Left lung (tissue), 10 donors: ENCODE measurements around the gene ZNF74. TPM values are rescaled to one million over a fixed set of nuclear protein-coding genes. Genes with fewer than 3 reads are reported as not detected.

Source experiments
- ATAC-seq: fragments of 200-7000 bp; cut with Tn5 transposase; one replicate; pipeline ENCODE4 v1.9.1; 2020; ENCODE audit warnings: moderate library complexity
- DNase-seq, 4 donors: peaks; one replicate each; pipeline ENCODE4 v3.0.0-alpha.2; 2013 to 2020
- H3K27ac ChIP-seq, 2 donors: fragments of 200-600 bp; sonication (generic) in 1 of 2; one replicate each; pipeline versions ENCODE4 v1.5.0 to v1.8.0; 2020 to 2021
- H3K27me3 ChIP-seq, 2 donors: fragments of 200-600 bp; sonication (generic) in 1 of 2; one replicate each; pipeline versions ENCODE4 v1.5.0 to v1.8.0; 2020 to 2021
- H3K36me3 ChIP-seq, 2 donors: fragments of 200-600 bp; sonication (generic) in 1 of 2; one replicate each; pipeline versions ENCODE4 v1.5.0 to v1.8.0; 2020 to 2021
- H3K4me1 ChIP-seq, 2 donors: fragments of 200-600 bp; one replicate each; pipeline ENCODE4 v1.8.0; 2021
- H3K4me3 ChIP-seq, 2 donors: fragments of 200-600 bp; sonication (generic) in 1 of 2; one replicate each; pipeline versions ENCODE4 v1.5.0 to v1.8.0; 2020 to 2021; ENCODE audit warnings: mild to moderate bottlenecking in 1 of 2
- H3K9me3 ChIP-seq, 2 donors: fragments of 200-600 bp; sonication (generic) in 1 of 2; one replicate each; pipeline versions ENCODE4 v1.5.0 to v1.8.0; 2020 to 2021
- intact Hi-C, 2 donors: fragments of 100-400 bp; cut with DNase I; formaldehyde crosslinking; loops; one replicate each; pipeline versions ENCODE4 v1.11.2 to v1.14.2; 2022
- polyA plus RNA-seq, 6 donors: library from polyadenylated mRNA; unstranded; fragments of 120-200 nt; gene quantifications; one replicate each; pipeline ENCODE4 v1.2.1, GENCODE V29; 2013; ENCODE audit not compliant: insufficient read length in 6 of 6
- total RNA-seq, 2 donors: library from RNA; stranded (reverse); fragmentation: NEBNext Ultra II Directional; extraction: Animal tissue kit (Norgen Biotek cat#: 25700); gene quantifications; one replicate each; pipeline ENCODE4 v1.2.1, GENCODE V29; 2021
- TF ChIP-seq, protein P1 (sequence below), 2 donors: fragments of 200-600 bp; sonication (generic) in 1 of 2; IDR thresholded peaks; one replicate each; pipeline versions ENCODE4 v1.5.0 to v1.8.0; 2021; ENCODE audit warnings: antibody characterized with exemption in 2 of 2
- donor health status: DM: no; HTN: yes; CAD: no.
- donor health status: DM: no; HTN: no; CAD: no.

The ZNF74 gene
- total and polyA plus RNA-seq, 8 donors = 11.0 to 22.6 (median 19.9) TPM

DNA sequence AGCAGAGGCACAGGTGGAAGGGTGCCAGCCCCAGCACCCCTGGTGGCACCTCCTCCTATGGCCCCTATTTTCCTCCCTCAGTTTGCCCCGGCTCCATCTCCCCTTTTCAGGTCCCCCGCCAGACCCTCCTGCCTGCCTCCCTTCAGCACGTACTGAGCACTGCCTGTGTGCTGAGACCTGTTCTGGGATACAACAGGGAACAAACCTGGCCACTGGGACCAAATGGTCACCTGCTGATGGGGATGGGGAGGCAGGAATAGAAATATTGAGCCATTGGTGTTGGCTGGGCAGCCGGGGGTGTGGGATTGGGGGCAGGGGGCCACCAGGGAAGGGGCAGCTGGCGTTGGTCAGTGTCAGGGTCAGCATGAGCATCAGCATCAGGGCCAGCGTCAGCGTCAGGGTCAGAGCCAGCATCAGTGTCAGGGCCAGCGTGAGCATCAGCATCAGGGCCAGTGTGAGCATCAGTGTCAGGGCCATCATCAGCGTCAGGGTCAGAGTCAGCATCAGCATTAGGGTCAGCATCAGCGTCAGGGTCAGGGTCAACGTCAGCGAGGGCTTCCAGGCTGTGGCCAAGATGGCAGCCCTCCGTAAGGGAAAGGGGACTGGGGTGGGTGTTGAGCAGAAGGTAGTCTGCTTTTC lies 7.5 kb downstream of the ZNF74 start:
- H3K4me1 ChIP-seq = peaks cover under 1 to 3% of the 10 kb centered on the region in 2 donors
- TF ChIP-seq, protein P1, sequence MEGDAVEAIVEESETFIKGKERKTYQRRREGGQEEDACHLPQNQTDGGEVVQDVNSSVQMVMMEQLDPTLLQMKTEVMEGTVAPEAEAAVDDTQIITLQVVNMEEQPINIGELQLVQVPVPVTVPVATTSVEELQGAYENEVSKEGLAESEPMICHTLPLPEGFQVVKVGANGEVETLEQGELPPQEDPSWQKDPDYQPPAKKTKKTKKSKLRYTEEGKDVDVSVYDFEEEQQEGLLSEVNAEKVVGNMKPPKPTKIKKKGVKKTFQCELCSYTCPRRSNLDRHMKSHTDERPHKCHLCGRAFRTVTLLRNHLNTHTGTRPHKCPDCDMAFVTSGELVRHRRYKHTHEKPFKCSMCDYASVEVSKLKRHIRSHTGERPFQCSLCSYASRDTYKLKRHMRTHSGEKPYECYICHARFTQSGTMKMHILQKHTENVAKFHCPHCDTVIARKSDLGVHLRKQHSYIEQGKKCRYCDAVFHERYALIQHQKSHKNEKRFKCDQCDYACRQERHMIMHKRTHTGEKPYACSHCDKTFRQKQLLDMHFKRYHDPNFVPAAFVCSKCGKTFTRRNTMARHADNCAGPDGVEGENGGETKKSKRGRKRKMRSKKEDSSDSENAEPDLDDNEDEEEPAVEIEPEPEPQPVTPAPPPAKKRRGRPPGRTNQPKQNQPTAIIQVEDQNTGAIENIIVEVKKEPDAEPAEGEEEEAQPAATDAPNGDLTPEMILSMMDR (IDR thresholded peaks at IDR 0.05) = no peak
- no peaks in the 10 kb centered on the region for H3K27me3 ChIP-seq
- no peak overlapping the region for H3K4me3 ChIP-seq
- DNase-seq (no peak), ATAC-seq (no peak)
- peaks cover 0 to 27% of the 10 kb centered on the region in 2 donors for H3K36me3 ChIP-seq
- H3K9me3 ChIP-seq = no peaks in the 10 kb centered on the region
- no peak overlapping the region for H3K27ac ChIP-seq
- intact Hi-C loops = no loop called here

DNA sequence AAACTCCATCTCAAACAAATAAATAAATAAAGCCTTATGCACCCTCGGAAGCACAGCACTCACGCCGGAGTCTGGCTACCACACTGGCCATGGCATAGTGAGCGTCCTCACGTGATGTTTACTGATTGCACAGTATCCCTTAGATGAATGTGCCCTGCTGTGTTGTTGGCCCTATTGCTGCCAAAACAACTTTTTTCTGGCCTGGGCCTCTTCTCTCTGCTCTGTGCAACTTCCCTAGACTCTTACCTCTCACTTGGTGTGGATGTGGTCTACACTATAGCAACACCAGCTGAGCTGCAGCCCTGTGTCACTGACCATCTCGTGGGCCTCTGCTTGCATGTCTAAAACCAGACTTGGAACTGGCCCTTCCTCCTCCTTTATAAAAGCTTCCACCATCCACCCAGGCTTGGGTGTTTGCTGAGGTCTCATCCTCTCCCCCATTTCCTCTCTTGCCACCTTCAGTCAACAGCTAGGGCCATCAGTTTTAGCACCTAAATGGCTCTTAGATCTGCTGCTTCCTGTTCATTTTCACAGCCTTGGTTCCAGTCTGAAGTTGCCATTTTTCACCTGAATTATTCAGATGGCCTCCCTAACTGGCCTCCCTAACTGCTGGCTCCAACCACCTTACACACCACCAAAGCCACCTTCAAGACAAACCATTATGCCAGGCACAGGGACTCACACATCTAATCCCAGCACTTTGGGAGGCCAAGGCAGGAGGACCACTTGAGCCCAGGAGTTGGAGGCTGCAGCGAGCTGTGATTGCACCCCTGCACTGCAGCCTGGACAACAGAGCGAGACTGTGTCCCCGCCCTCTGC lies 9.2 kb downstream of the ZNF74 start:
- intact Hi-C loops = no loop called here
- ATAC-seq = no peak
- no peak overlapping the region for H3K4me3 ChIP-seq
- no peak overlapping the region for H3K27ac ChIP-seq
- H3K36me3 ChIP-seq = peaks cover 0 to 40% of the 10 kb centered on the region in 2 donors
- DNase-seq = no peak
- H3K27me3 ChIP-seq = no peaks in the 10 kb centered on the region
- no peaks in the 10 kb centered on the region for H3K9me3 ChIP-seq
- TF ChIP-seq, protein P1 (IDR thresholded peaks at IDR 0.05) = no peak
- no peaks in the 10 kb centered on the region for H3K4me1 ChIP-seq

DNA sequence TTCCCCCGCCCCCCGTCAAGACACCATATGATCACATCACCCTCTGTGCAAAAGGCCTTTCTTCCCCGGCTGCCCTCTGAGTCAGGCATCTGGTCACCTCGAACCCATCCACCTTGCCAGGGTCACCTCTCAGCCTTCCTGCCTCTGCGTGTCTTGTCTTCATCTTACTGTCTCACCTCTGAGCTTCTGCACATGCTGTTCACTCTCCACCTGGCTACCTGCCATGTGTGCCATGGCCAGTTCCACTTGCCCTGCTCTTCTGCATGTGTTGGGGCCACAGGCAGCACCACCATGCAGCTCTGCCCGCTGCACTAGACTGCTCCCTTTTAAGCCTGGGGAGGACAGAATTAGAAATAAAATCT lies 9.8 kb downstream of the ZNF74 start:
- Histone ChIP-seq H3K4me1 (no peaks in the 10 kb centered on the region), H3K9me3 (no peaks in the 10 kb centered on the region), H3K36me3 (peaks cover 0 to 40% of the 10 kb centered on the region in 2 donors), H3K27me3 (no peaks in the 10 kb centered on the region), H3K4me3 (no peak overlapping the region), H3K27ac (no peak overlapping the region)
- ATAC-seq (no peak), DNase-seq (no peak)
- TF ChIP-seq, protein P1 (IDR thresholded peaks at IDR 0.05) = no peak
- intact Hi-C loops = no loop called here

DNA sequence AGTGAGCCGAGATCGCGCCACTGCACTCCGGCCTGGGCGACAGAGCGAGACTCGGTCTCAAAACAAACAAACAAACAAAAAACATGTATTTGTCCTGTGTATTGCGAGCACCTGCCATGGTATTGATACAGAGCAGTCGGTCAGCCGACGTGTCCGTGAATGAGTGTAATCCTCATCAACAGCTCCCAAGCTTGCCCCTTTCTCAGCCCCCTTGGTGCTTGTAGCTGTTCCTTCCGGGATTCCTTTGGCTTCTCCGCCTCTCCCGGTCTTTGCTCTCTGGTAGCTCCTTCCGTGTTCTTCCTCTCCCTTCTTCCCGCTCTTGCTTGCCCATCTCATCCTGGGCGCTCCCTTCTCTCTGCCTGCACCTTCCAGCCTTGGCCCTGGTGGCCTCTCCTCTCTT lies 10.9 kb downstream of the ZNF74 start:
- intact Hi-C loops = no loop called here
- no peaks in the 10 kb centered on the region for H3K9me3 ChIP-seq
- peaks cover 0 to 40% of the 10 kb centered on the region in 2 donors for H3K36me3 ChIP-seq
- ATAC-seq = no peak
- no peaks in the 10 kb centered on the region for H3K4me1 ChIP-seq
- no peak overlapping the region for H3K4me3 ChIP-seq
- TF ChIP-seq, protein P1 (IDR thresholded peaks at IDR 0.05) = no peak
- H3K27ac ChIP-seq = no peak overlapping the region
- no peak for DNase-seq
- H3K27me3 ChIP-seq = no peaks in the 10 kb centered on the region

DNA sequence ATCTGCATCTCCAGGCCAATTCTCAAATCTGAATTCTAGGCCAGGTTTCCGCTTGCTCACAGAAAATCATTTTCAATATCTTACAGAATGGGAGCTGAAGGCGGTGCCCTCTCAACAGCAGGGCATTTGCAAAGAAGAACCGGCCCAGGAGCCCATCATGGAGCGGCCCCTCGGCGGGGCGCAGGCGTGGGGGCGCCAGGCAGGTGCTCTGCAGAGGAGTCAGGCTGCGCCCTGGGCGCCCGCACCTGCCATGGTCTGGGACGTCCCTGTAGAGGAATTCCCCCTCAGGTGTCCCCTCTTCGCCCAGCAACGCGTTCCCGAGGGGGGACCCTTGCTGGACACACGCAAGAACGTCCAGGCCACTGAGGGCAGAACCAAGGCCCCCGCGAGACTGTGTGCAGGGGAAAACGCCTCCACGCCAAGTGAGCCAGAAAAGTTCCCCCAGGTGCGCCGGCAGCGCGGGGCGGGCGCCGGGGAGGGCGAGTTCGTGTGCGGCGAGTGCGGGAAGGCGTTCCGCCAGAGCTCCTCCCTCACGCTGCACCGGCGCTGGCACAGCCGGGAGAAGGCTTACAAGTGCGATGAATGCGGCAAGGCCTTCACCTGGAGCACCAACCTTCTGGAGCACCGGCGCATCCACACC lies 11.5 kb downstream of the ZNF74 start:
- Histone ChIP-seq H3K27me3 (no peaks in the 10 kb centered on the region), H3K36me3 (peaks cover 0 to 40% of the 10 kb centered on the region in 2 donors), H3K4me3 (no peak overlapping the region), H3K9me3 (no peaks in the 10 kb centered on the region), H3K4me1 (no peaks in the 10 kb centered on the region), H3K27ac (no peak overlapping the region)
- TF ChIP-seq, protein P1 (IDR thresholded peaks at IDR 0.05) = no peak
- intact Hi-C loops = no loop called here
- ATAC-seq (no peak), DNase-seq (no peak)
